HG03558 (cell line): ENCODE data around the gene PDE4C.

Source experiments
- ATAC-seq: cut with Tn5 transposase; IDR thresholded peaks from one replicate; pipeline ENCODE4 v1.9.1; 2021; ENCODE audit warnings: moderate number of reproducible peaks; ENCODE audit not compliant: unreplicated experiment; ENCODE audit errors: extremely low read depth

PDE4C gene

GRCh38 chr19:18176367-18177310, 49.6 kb downstream of the PDE4C start:
- ATAC-seq: no peak

DNA sequence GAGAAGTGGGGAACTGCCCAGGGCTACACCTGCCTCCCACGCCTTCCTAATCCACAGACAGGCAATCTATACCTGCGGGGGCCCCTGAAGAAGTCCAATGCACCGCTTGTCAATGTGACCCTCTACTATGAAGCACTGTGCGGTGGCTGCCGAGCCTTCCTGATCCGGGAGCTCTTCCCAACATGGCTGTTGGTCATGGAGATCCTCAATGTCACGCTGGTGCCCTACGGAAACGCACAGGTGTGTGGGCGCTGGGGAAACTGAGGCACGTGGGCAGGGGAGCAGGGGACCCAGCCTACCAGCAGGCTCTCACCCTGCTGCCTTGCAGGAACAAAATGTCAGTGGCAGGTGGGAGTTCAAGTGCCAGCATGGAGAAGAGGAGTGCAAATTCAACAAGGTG, 51.3 kb downstream of the PDE4C start:
- no peak for ATAC-seq
